Transverse colon (tissue), 4 donors: Measurements from ENCODE around the gene FAM171A1. TPM values are rescaled to one million over a fixed set of nuclear protein-coding genes. Genes with fewer than 3 reads are reported as not detected.
"Not testable (repeated sequence)": the region's sequence is repeated elsewhere in the genome, so short reads cannot be mapped to it uniquely, and the experiment has no call there.

Experiments
- DNase-seq: peaks from one replicate; pipeline ENCODE4 v3.0.0-alpha.2; 2019
- H3K27ac ChIP-seq, 4 donors: fragments of 200-600 bp; sonication (generic); 2 replicates each; pipeline ENCODE4 v1.5.1; 2016 to 2018; ENCODE audit warnings: inconsistent platforms in 4 of 4
- H3K27me3 ChIP-seq: fragments of 200-600 bp; sonication (generic); 2 replicates; pipeline ENCODE4 v1.5.1; 2017; ENCODE audit warnings: inconsistent platforms
- H3K36me3 ChIP-seq, 4 donors: fragments of 200-600 bp; sonication (generic); 2 replicates each; pipeline ENCODE4 v1.5.1; 2017 to 2019; ENCODE audit warnings: inconsistent platforms in 4 of 4
- H3K4me1 ChIP-seq, 4 donors: fragments of 200-600 bp; sonication (generic); 2 replicates each; pipeline ENCODE4 v1.5.1; 2017 to 2020; ENCODE audit warnings: inconsistent platforms in 4 of 4
- H3K4me3 ChIP-seq, 4 donors: fragments of 200-600 bp; sonication (generic); 1 replicate in 1 of 4; 2 replicates in 3 of 4; pipeline versions ENCODE4 v1.5.1 to v1.6.1; 2017 to 2019; ENCODE audit warnings: inconsistent platforms in 4 of 4
- H3K9me3 ChIP-seq, 2 donors: fragments of 200-600 bp; sonication (generic); 2 replicates each; pipeline ENCODE4 v1.5.1; 2017 to 2019; ENCODE audit warnings: inconsistent platforms in 2 of 2
- CTCF ChIP-seq, 5 experiments: fragments of 200-600 bp in 3 of 5; fragments of 450-650 bp in 2 of 5; sonication (generic) in 3 of 5; IDR thresholded peaks; 1 replicate in 2 of 5; 2 replicates in 3 of 5; pipeline ENCODE4 v1.5.1; 2016 to 2017; ENCODE audit warnings: antibody characterized with exemption in 5 of 5, inconsistent platforms in 3 of 5, mild to moderate bottlenecking in 2 of 5, moderate library complexity in 1 of 5
- EP300 ChIP-seq: sonication (generic); formaldehyde crosslinking; IDR thresholded peaks from one replicate; pipeline ENCODE4 v1.6.1; 2017; ENCODE audit warnings: antibody characterized with exemption, low read depth
- POLR2A ChIP-seq: fragments of 450-650 bp; IDR thresholded peaks from one replicate; pipeline ENCODE4 v1.6.1; 2016; ENCODE audit warnings: antibody characterized with exemption, mild to moderate bottlenecking, moderate library complexity
- POLR2AphosphoS5 ChIP-seq, 3 donors: sonication (generic); formaldehyde crosslinking; IDR thresholded peaks; one replicate each; pipeline ENCODE4 v1.6.1; 2016; ENCODE audit warnings: antibody characterized with exemption in 3 of 3
- WGBS, 2 donors: methylation state at CpG; one replicate each; pipeline ENCODE4 v1.1.5; 2018; ENCODE audit warnings: low coverage in 1 of 2; 5-methylcytosine and 5-hydroxymethylcytosine counted together
- in situ Hi-C, 4 donors: fragments of 200-750 bp; cut with MboI; loops; one replicate each; pipeline versions ENCODE4 v1.15.0 to v1.15.1; 2017; ENCODE audit warnings: low sequenced_read_pairs in 3 of 4, low pct_ligation_motif_present in 1 of 4, low pct_unique_long_range_greater_than_20kb in 1 of 4
- intact Hi-C: fragments of 100-400 bp; cut with DNase I; formaldehyde crosslinking; loops from one replicate; pipeline ENCODE4 v1.15.1; 2023; ENCODE audit warnings: low total_unique reads
- total RNA-seq, 4 donors: library from RNA; depleted of rRNA; stranded (reverse); fragments of >200 nt; gene quantifications; one replicate each; pipeline ENCODE4 v1.1.0, GENCODE V29; 2016

Gene FAM171A1
- total RNA-seq, 4 donors from 2014 or later, result 29.2 to 42.2 (median 38.2) TPM

GRCh38 chr10:15411010-15411409 lies 39.9 kb upstream of the FAM171A1 start:
- DNase-seq, result no peak
- H3K27ac ChIP-seq, result no peak overlapping the region
- in situ Hi-C loops, result no loop called here
- H3K27me3 ChIP-seq, result no peaks in the 10 kb centered on the region
- H3K9me3 ChIP-seq, result peaks cover 0 to 4% of the 10 kb centered on the region in 2 donors
- no peaks in the 10 kb centered on the region for H3K4me1 ChIP-seq
- no peaks in the 10 kb centered on the region for H3K36me3 ChIP-seq
- intact Hi-C loops, result no loop called here
- no peak overlapping the region for H3K4me3 ChIP-seq
- 47 to 53% methylated on average over 4 of the region's 4 CpGs for WGBS, 2 donors
- TF ChIP-seq POLR2AphosphoS5 (IDR thresholded peaks at IDR 0.05) (no peak), POLR2A (no peak), CTCF (IDR thresholded peaks at IDR 0.05) (no peak), EP300 (no peak)

DNA sequence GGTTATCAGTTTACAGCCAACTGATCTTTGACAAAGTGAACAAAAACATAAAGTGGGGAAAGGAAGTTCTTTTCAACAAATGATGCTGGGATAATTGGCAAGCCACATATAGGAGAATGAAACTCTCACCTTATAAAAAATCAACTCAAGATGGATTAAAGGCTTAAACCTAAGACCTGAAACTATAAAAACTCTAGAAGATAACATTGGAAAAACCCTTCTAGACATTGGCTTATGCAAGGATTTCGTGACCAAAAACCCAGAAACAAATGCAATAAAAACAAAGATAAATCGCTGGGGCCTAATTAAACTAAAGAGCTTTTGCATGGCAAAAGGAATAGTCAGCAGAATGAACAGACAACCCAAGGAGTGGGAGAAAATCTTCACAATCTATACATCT lies 38.3 kb upstream of the FAM171A1 start:
- H3K36me3 ChIP-seq, H3K4me1 ChIP-seq, intact Hi-C loops, in situ Hi-C loops, H3K27ac ChIP-seq, H3K27me3 ChIP-seq, H3K4me3 ChIP-seq, DNase-seq, H3K9me3 ChIP-seq: not testable (repeated sequence)
- 77 to 81% methylated on average over 2 of the region's 2 CpGs for WGBS, 2 donors

GRCh38 chr10:15408557-15408956 lies 37.5 kb upstream of the FAM171A1 start:
- no peaks in the 10 kb centered on the region for H3K27me3 ChIP-seq
- no peak for DNase-seq
- H3K36me3 ChIP-seq, result no peaks in the 10 kb centered on the region
- intact Hi-C loops, result no loop called here
- H3K4me1 ChIP-seq, result no peaks in the 10 kb centered on the region
- TF ChIP-seq EP300 (no peak), POLR2AphosphoS5 (IDR thresholded peaks at IDR 0.05) (no peak), POLR2A (no peak), CTCF (IDR thresholded peaks at IDR 0.05) (no peak)
- H3K4me3 ChIP-seq, result no peak overlapping the region
- no peak overlapping the region for H3K27ac ChIP-seq
- in situ Hi-C loops, result no loop called here
- WGBS, 2 donors, result 91 to 100% methylated on average over 3 to 5 of the region's 5 CpGs
- H3K9me3 ChIP-seq, result no peaks in the 10 kb centered on the region

GRCh38 chr10:15405319-15405718 lies 34.2 kb upstream of the FAM171A1 start:
- DNase-seq, result no peak
- intact Hi-C loops, result no loop called here
- H3K27ac ChIP-seq, result no peak overlapping the region
- no peak overlapping the region for H3K4me3 ChIP-seq
- H3K9me3 ChIP-seq, result no peaks in the 10 kb centered on the region
- no peaks in the 10 kb centered on the region for H3K4me1 ChIP-seq
- no peaks in the 10 kb centered on the region for H3K27me3 ChIP-seq
- TF ChIP-seq CTCF (IDR thresholded peaks at IDR 0.05), result no peak
- TF ChIP-seq POLR2AphosphoS5 (IDR thresholded peaks at IDR 0.05), result no peak
- TF ChIP-seq POLR2A, result no peak
- no peak for TF ChIP-seq EP300
- in situ Hi-C loops, result no loop called here
- no peaks in the 10 kb centered on the region for H3K36me3 ChIP-seq
- WGBS, 2 donors, result 83 to 97% methylated on average over 3 of the region's 3 CpGs

GRCh38 chr10:15401382-15401781 lies 30.3 kb upstream of the FAM171A1 start:
- Histone ChIP-seq H3K9me3 (no peaks in the 10 kb centered on the region), H3K27me3 (no peaks in the 10 kb centered on the region)
- in situ Hi-C loops, result no loop called here

GRCh38 chr10:15400461-15400860 lies 29.4 kb upstream of the FAM171A1 start:
- H3K4me3 ChIP-seq, DNase-seq, in situ Hi-C loops, intact Hi-C loops, H3K4me1 ChIP-seq, H3K27ac ChIP-seq, H3K27me3 ChIP-seq, H3K9me3 ChIP-seq, H3K36me3 ChIP-seq: not testable (repeated sequence)

More at GRCh38 chr10:15401382-15401781, 30.3 kb upstream of the FAM171A1 start:
- no peaks in the 10 kb centered on the region for H3K36me3 ChIP-seq
- no peak overlapping the region for H3K27ac ChIP-seq
- peaks cover 0 to 1% (median 0%) of the 10 kb centered on the region in 4 donors for H3K4me1 ChIP-seq
- H3K4me3 ChIP-seq, result no peak overlapping the region
- intact Hi-C loops, result no loop called here
- DNase-seq, result no peak
- TF ChIP-seq EP300 (no peak), CTCF (IDR thresholded peaks at IDR 0.05) (no peak), POLR2AphosphoS5 (IDR thresholded peaks at IDR 0.05) (no peak), POLR2A (no peak)
